OCI-LY7 (cell line): ENCODE data around the gene ROBO3.

Experiments used
- CTCF ChIP-seq: fragments of 200-600 bp; sonication (generic); conservative IDR thresholded peaks from 2 replicates; pipeline ENCODE4 v1.5.1; 2014; ENCODE audit warnings: mild to moderate bottlenecking, antibody characterized with exemption, low read length, moderate library complexity, mixed read lengths
- EZH2phosphoT487 ChIP-seq: fragments of 200-600 bp; sonication (generic); IDR thresholded peaks from 2 replicates; pipeline ENCODE4 v1.6.1; 2018; ENCODE audit warnings: low read depth, borderline replicate concordance, mild to moderate bottlenecking, mixed run types, antibody characterized with exemption, low read length, moderate library complexity, mixed read lengths

DNA sequence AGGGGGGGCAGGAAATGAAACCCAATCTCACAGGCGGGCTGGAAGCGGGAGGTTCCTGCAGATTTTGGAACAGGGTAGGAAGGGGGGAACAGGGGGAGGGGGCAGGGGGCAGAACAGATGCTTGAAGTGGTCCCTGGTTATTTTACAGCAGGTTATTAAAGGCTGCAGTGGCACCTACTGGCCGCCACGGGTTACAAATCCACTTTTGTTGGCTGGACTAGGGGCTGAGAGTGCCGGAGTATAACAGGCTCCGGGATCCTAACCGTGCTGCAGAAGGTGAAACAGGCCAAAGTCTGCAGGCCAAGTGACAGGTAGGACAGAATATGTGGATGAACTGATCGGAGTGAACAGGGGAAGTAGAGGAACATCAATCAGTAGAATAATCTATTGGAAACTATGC, 2.5 kb downstream of the ROBO3 start:
- TF ChIP-seq CTCF: peak; percentile 72
- TF ChIP-seq EZH2phosphoT487: no peak
